K562 (cell line): ENCODE results near the gene EYA2.

Source experiments
- POLR2AphosphoS2 ChIP-seq: IDR thresholded peaks from 2 replicates; pipeline ENCODE4 v1.6.1; 2012; ENCODE audit warnings: low read length, improper control_type of control experiment
- SMARCA5 ChIP-seq: fragments of 450-650 bp; IDR thresholded peaks from 2 replicates; pipeline ENCODE4 v1.6.1; 2016
- TF ChIP-seq, protein P1 (sequence below): sonication (generic); formaldehyde crosslinking; IDR thresholded peaks from 2 replicates; pipeline ENCODE4 v1.8.0; 2023; ENCODE audit warnings: missing genetic modification reagents, mild to moderate bottlenecking, borderline replicate concordance
- TF ChIP-seq, protein P2 (sequence below), 3 experiments: IDR thresholded peaks in 2 of 3; conservative IDR thresholded peaks in 1 of 3; 2 replicates each; pipeline ENCODE4 v1.5.1; 2011 to 2012; ENCODE audit warnings: low read length in 3 of 3, mild to moderate bottlenecking in 3 of 3, control low read depth in 2 of 3, improper control_type of control experiment in 1 of 3, inconsistent platforms in 1 of 3, low read depth in 1 of 3, mixed read lengths in 1 of 3, moderate library complexity in 1 of 3; ENCODE audit not compliant: insufficient read depth in 2 of 3
- TF ChIP-seq, protein P3 (sequence below): fragments of 250-450 bp; sonication (Bioruptor Pico); IDR thresholded peaks from 2 replicates; pipeline ENCODE4 v1.8.0; 2021; ENCODE audit warnings: moderate library complexity, mild to moderate bottlenecking, inconsistent platforms

GRCh38 chr20:47196091-47197081 is 301.7 kb downstream of the EYA2 start:
- TF ChIP-seq SMARCA5 (no peak), POLR2AphosphoS2 (no peak)
- TF ChIP-seq, protein P1, sequence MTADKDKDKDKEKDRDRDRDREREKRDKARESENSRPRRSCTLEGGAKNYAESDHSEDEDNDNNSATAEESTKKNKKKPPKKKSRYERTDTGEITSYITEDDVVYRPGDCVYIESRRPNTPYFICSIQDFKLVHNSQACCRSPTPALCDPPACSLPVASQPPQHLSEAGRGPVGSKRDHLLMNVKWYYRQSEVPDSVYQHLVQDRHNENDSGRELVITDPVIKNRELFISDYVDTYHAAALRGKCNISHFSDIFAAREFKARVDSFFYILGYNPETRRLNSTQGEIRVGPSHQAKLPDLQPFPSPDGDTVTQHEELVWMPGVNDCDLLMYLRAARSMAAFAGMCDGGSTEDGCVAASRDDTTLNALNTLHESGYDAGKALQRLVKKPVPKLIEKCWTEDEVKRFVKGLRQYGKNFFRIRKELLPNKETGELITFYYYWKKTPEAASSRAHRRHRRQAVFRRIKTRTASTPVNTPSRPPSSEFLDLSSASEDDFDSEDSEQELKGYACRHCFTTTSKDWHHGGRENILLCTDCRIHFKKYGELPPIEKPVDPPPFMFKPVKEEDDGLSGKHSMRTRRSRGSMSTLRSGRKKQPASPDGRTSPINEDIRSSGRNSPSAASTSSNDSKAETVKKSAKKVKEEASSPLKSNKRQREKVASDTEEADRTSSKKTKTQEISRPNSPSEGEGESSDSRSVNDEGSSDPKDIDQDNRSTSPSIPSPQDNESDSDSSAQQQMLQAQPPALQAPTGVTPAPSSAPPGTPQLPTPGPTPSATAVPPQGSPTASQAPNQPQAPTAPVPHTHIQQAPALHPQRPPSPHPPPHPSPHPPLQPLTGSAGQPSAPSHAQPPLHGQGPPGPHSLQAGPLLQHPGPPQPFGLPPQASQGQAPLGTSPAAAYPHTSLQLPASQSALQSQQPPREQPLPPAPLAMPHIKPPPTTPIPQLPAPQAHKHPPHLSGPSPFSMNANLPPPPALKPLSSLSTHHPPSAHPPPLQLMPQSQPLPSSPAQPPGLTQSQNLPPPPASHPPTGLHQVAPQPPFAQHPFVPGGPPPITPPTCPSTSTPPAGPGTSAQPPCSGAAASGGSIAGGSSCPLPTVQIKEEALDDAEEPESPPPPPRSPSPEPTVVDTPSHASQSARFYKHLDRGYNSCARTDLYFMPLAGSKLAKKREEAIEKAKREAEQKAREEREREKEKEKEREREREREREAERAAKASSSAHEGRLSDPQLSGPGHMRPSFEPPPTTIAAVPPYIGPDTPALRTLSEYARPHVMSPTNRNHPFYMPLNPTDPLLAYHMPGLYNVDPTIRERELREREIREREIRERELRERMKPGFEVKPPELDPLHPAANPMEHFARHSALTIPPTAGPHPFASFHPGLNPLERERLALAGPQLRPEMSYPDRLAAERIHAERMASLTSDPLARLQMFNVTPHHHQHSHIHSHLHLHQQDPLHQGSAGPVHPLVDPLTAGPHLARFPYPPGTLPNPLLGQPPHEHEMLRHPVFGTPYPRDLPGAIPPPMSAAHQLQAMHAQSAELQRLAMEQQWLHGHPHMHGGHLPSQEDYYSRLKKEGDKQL (CRISPR knock-in tag) = no peak
- TF ChIP-seq, protein P2, sequence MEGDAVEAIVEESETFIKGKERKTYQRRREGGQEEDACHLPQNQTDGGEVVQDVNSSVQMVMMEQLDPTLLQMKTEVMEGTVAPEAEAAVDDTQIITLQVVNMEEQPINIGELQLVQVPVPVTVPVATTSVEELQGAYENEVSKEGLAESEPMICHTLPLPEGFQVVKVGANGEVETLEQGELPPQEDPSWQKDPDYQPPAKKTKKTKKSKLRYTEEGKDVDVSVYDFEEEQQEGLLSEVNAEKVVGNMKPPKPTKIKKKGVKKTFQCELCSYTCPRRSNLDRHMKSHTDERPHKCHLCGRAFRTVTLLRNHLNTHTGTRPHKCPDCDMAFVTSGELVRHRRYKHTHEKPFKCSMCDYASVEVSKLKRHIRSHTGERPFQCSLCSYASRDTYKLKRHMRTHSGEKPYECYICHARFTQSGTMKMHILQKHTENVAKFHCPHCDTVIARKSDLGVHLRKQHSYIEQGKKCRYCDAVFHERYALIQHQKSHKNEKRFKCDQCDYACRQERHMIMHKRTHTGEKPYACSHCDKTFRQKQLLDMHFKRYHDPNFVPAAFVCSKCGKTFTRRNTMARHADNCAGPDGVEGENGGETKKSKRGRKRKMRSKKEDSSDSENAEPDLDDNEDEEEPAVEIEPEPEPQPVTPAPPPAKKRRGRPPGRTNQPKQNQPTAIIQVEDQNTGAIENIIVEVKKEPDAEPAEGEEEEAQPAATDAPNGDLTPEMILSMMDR (IDR thresholded peaks at IDR 0.05 in 2 of 3, conservative IDR thresholded peaks at IDR 0.05 in 1 of 3; ENCODE audit: insufficient read depth in 2 of 3, low read depth in 1 of 3, low read length in 3 of 3) = peak; percentile 93 to 98 (median 95)
- TF ChIP-seq, protein P3, sequence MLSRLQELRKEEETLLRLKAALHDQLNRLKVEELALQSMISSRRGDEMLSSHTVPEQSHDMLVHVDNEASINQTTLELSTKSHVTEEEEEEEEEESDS = no peak
